GM23248 (cell line): ENCODE results near the gene SCN3A. TPM values are rescaled to one million over a fixed set of nuclear protein-coding genes. Genes with fewer than 3 reads are reported as not detected.

ENCODE experiments used
- DNase-seq: peaks from one replicate; pipeline ENCODE4 v3.0.0-alpha.2; 2015
- H2AFZ ChIP-seq: fragments of 200-600 bp; sonication (generic); 2 replicates; pipeline ENCODE4 v1.6.1; 2016; ENCODE audit warnings: antibody characterized with exemption
- H3F3A ChIP-seq: fragments of 200-600 bp; sonication (generic); 2 replicates; pipeline ENCODE4 v1.6.1; 2016; ENCODE audit warnings: mild to moderate bottlenecking, antibody characterized with exemption, mixed run types; ENCODE audit not compliant: insufficient read depth
- H3K27ac ChIP-seq: fragments of 200-600 bp; sonication (generic); 2 replicates; pipeline ENCODE4 v1.5.1; 2016; ENCODE audit warnings: mild to moderate bottlenecking
- H3K27me3 ChIP-seq: fragments of 200-600 bp; sonication (generic); replicated peaks from 2 replicates; pipeline ENCODE4 v1.6.1; 2016; ENCODE audit warnings: mild to moderate bottlenecking; ENCODE audit not compliant: insufficient read depth
- H3K36me3 ChIP-seq: fragments of 200-600 bp; sonication (generic); 2 replicates; pipeline ENCODE4 v1.6.1; 2016; ENCODE audit warnings: low read depth, mild to moderate bottlenecking
- H3K4me1 ChIP-seq: fragments of 200-600 bp; sonication (generic); 2 replicates; pipeline ENCODE4 v1.6.1; 2016; ENCODE audit warnings: mild to moderate bottlenecking; ENCODE audit not compliant: insufficient read depth
- H3K4me2 ChIP-seq: fragments of 200-600 bp; sonication (generic); one replicate; pipeline ENCODE4 v1.6.1; 2016; ENCODE audit warnings: mild to moderate bottlenecking; ENCODE audit not compliant: unreplicated experiment
- H3K4me3 ChIP-seq: fragments of 200-600 bp; sonication (generic); 2 replicates; pipeline ENCODE4 v1.5.1; 2016; ENCODE audit warnings: mild to moderate bottlenecking
- H3K79me2 ChIP-seq: fragments of 200-600 bp; sonication (generic); 2 replicates; pipeline ENCODE4 v1.6.1; 2016; ENCODE audit warnings: mild to moderate bottlenecking; ENCODE audit not compliant: insufficient read depth
- H3K9ac ChIP-seq: fragments of 200-600 bp; sonication (generic); 2 replicates; pipeline ENCODE4 v1.6.1; 2016; ENCODE audit warnings: mild to moderate bottlenecking
- H3K9me2 ChIP-seq: fragments of 200-600 bp; sonication (generic); 2 replicates; pipeline ENCODE4 v1.6.1; 2016; ENCODE audit warnings: mixed run types, mild to moderate bottlenecking, moderate library complexity; ENCODE audit not compliant: insufficient read depth
- H3K9me3 ChIP-seq: fragments of 200-600 bp; sonication (generic); one replicate; pipeline ENCODE4 v1.6.1; 2017; ENCODE audit warnings: low read depth
- H4K20me1 ChIP-seq: fragments of 200-600 bp; sonication (generic); 2 replicates; pipeline ENCODE4 v1.6.0; 2016; ENCODE audit not compliant: insufficient read depth
- EZH2 ChIP-seq: fragments of 200-600 bp; sonication (generic); IDR thresholded peaks from 2 replicates; pipeline ENCODE4 v1.6.1; 2018; ENCODE audit warnings: antibody characterized with exemption, mild to moderate bottlenecking; ENCODE audit not compliant: insufficient read depth, poor library complexity, severe bottlenecking
- EZH2phosphoT487 ChIP-seq: fragments of 200-600 bp; sonication (generic); IDR thresholded peaks from 2 replicates; pipeline ENCODE4 v1.6.1; 2018; ENCODE audit warnings: antibody characterized with exemption, moderate library complexity, mild to moderate bottlenecking, low read depth; ENCODE audit not compliant: insufficient read depth
- WGBS, 2 experiments: methylation state at CpG; one replicate each; pipeline ENCODE4 v1.1.6; 2015 to 2017; ENCODE audit warnings: low lambda C conversion rate in 2 of 2, low coverage in 1 of 2; ENCODE audit errors: missing lambda C conversion rate in 2 of 2; 5-methylcytosine and 5-hydroxymethylcytosine counted together
- in situ Hi-C: fragments of 300-500 bp; cut with MboI; formaldehyde crosslinking; loops from 2 replicates; pipeline ENCODE4 v1.15.0; 2020
- polyA plus RNA-seq: library from polyadenylated mRNA; unstranded; fragments of >200 nt; fragmentation: Nextera tagmentation; extraction: Ambion mirVana; gene quantifications from 2 replicates; pipeline ENCODE4 v1.2.1, GENCODE V29; 2016
- total RNA-seq: library from RNA; depleted of rRNA; stranded (reverse); fragments of >200 nt; shearing (Covaris generic); gene quantifications from 2 replicates; pipeline ENCODE4 v1.2.3, GENCODE V29; 2014

SCN3A gene
- total and polyA plus RNA-seq, 2 experiments from 2014 or later, result 0.11 TPM; not detected in 1

- in situ Hi-C loops, result no loop called here
- Histone ChIP-seq H3K4me1 (no peaks in the 10 kb centered on the region), H3K4me2 (no peak overlapping the region), H3K79me2 (no peaks in the 10 kb centered on the region), H3K36me3 (no peaks in the 10 kb centered on the region), H3K27ac (no peak overlapping the region), H3F3A (no peaks in the 10 kb centered on the region), H3K4me3 (no peak overlapping the region), H3K9me3 (no peaks in the 10 kb centered on the region), H3K27me3 (no peaks in the 10 kb centered on the region), H3K9ac (no peak overlapping the region), H2AFZ (no peak overlapping the region), H4K20me1 (no peaks in the 10 kb centered on the region), H3K9me2 (no peaks in the 10 kb centered on the region)
- WGBS, 2 experiments, result 71 to 72% methylated on average over 4 of the region's 4 CpGs
- no peak for DNase-seq
- TF ChIP-seq EZH2phosphoT487 (no peak), EZH2 (no peak)
Measured at GRCh38 chr2:165157160-165157559, 46.7 kb downstream of the SCN3A start.

- in situ Hi-C loops, result no loop called here
- H3F3A ChIP-seq, result no peaks in the 10 kb centered on the region
- no peak overlapping the region for H3K9ac ChIP-seq
- H3K9me2 ChIP-seq, result no peaks in the 10 kb centered on the region
- no peak overlapping the region for H2AFZ ChIP-seq
- DNase-seq, result no peak
- TF ChIP-seq EZH2 (no peak), EZH2phosphoT487 (no peak)
- H4K20me1 ChIP-seq, result no peaks in the 10 kb centered on the region
- H3K4me3 ChIP-seq, result no peak overlapping the region
- no peaks in the 10 kb centered on the region for H3K4me1 ChIP-seq
- WGBS, 2 experiments, result 23 to 24% methylated on average over 2 of the region's 2 CpGs
- H3K36me3 ChIP-seq, result no peaks in the 10 kb centered on the region
- no peak overlapping the region for H3K27ac ChIP-seq
- H3K4me2 ChIP-seq, result no peak overlapping the region
- no peaks in the 10 kb centered on the region for H3K79me2 ChIP-seq
- no peaks in the 10 kb centered on the region for H3K27me3 ChIP-seq
- no peaks in the 10 kb centered on the region for H3K9me3 ChIP-seq
Measured at GRCh38 chr2:165155152-165155551, 48.7 kb downstream of the SCN3A start.

GRCh38 chr2:165149439-165149838 is 54.4 kb downstream of the SCN3A start:
- Histone ChIP-seq H3K27ac (no peak overlapping the region), H3K4me3 (no peak overlapping the region), H3K4me2 (no peak overlapping the region), H3K79me2 (no peaks in the 10 kb centered on the region), H3K9me2 (no peaks in the 10 kb centered on the region), H3F3A (no peaks in the 10 kb centered on the region), H2AFZ (no peak overlapping the region), H4K20me1 (no peaks in the 10 kb centered on the region), H3K36me3 (no peaks in the 10 kb centered on the region), H3K27me3 (no peaks in the 10 kb centered on the region), H3K9ac (no peak overlapping the region), H3K9me3 (no peaks in the 10 kb centered on the region), H3K4me1 (no peaks in the 10 kb centered on the region)
- DNase-seq, result no peak
- in situ Hi-C loops, result no loop called here
- TF ChIP-seq EZH2phosphoT487 (no peak), EZH2 (no peak)
- 88 to 89% methylated on average over 5 of the region's 5 CpGs for WGBS, 2 experiments

GRCh38 chr2:165147186-165148045 is 56.4 kb downstream of the SCN3A start:
- H3K9me3 ChIP-seq, result no peaks in the 10 kb centered on the region
- no peaks in the 10 kb centered on the region for H3K79me2 ChIP-seq
- DNase-seq, result no peak
- TF ChIP-seq EZH2phosphoT487 (no peak), EZH2 (no peak)
- WGBS, 2 experiments, result 8 to 10% methylated on average over 4 of the region's 4 CpGs
- H3K9ac ChIP-seq, result no peak overlapping the region
- no peaks in the 10 kb centered on the region for H3F3A ChIP-seq
- no peak overlapping the region for H2AFZ ChIP-seq
- no peak overlapping the region for H3K27ac ChIP-seq
- no peak overlapping the region for H3K4me3 ChIP-seq
- no peaks in the 10 kb centered on the region for H3K36me3 ChIP-seq
- H4K20me1 ChIP-seq, result no peaks in the 10 kb centered on the region
- no peaks in the 10 kb centered on the region for H3K27me3 ChIP-seq
- in situ Hi-C loops, result no loop called here
- no peak overlapping the region for H3K4me2 ChIP-seq
- H3K9me2 ChIP-seq, result no peaks in the 10 kb centered on the region
- H3K4me1 ChIP-seq, result no peaks in the 10 kb centered on the region

GRCh38 chr2:165144315-165144714 is 59.5 kb downstream of the SCN3A start:
- Histone ChIP-seq H3K79me2 (no peaks in the 10 kb centered on the region), H3K9me3 (no peaks in the 10 kb centered on the region), H3K4me3 (no peak overlapping the region), H3K27me3 (no peaks in the 10 kb centered on the region), H4K20me1 (no peaks in the 10 kb centered on the region), H2AFZ (no peak overlapping the region), H3K4me2 (no peak overlapping the region), H3K9ac (no peak overlapping the region), H3K36me3 (no peaks in the 10 kb centered on the region), H3K4me1 (no peaks in the 10 kb centered on the region), H3F3A (no peaks in the 10 kb centered on the region), H3K9me2 (no peaks in the 10 kb centered on the region), H3K27ac (no peak overlapping the region)
- TF ChIP-seq EZH2phosphoT487, result no peak
- TF ChIP-seq EZH2, result no peak
- WGBS, 2 experiments, result 83 to 86% methylated on average over 1 of the region's 1 CpG
- in situ Hi-C loops, result no loop called here
- no peak for DNase-seq
